HG02885 (cell line): Measurements from ENCODE around the gene DOK3.
"Not testable (repeated sequence)": the region's sequence is repeated elsewhere in the genome, so short reads cannot be mapped to it uniquely, and the experiment has no call there.

ENCODE experiments used
- ATAC-seq: cut with Tn5 transposase; IDR thresholded peaks from one replicate; pipeline ENCODE4 v1.9.1; 2021; ENCODE audit warnings: mild to moderate bottlenecking; ENCODE audit not compliant: unreplicated experiment, poor library complexity

DOK3 gene

GRCh38 chr5:177498013-177498787, 11.4 kb downstream of the DOK3 start:
- no peak for ATAC-seq

DNA sequence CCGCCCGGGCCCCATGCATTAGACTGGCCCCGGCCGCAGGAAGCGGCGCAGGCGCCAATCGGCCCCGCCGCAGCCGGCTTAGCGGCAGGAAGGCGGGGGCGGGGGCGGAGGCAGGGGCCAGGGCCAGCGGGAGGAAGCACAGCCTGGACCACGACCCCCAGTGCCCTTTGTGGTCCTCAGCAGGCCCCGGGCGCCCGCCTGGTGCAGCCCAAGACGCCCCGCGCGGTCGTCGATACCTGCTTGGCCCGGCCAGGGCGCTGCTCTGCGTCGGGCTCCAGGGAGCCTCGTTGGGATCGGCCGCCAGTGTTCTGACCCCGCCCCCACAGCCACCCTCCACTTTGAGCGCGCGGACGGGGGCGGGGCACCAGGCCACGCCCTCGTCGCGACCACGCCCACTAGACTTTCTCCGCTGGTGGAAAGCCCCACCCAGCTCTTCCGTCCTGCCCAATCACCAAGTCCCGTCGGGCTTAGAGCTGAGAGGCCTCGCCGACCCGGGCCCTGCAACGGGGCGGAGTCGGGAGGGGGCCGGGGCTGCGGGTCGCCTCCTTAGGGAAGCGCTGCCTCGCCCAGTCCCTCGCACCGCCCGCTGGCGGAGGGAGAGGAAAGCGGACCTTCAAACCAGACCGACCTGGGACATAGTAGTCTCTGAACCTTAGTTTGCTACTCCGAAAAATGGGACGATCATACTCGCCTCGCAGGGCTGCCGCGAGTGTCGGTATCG, 12.2 kb downstream of the DOK3 start, which contains the start of gene PDLIM7:
Gene PDLIM7 (minus strand): TSS at position 313 of the 721 bp plus-strand sequence. CDS start 1,092 bp downstream, outside the sequence.
- peak; percentile 76 for ATAC-seq

DNA sequence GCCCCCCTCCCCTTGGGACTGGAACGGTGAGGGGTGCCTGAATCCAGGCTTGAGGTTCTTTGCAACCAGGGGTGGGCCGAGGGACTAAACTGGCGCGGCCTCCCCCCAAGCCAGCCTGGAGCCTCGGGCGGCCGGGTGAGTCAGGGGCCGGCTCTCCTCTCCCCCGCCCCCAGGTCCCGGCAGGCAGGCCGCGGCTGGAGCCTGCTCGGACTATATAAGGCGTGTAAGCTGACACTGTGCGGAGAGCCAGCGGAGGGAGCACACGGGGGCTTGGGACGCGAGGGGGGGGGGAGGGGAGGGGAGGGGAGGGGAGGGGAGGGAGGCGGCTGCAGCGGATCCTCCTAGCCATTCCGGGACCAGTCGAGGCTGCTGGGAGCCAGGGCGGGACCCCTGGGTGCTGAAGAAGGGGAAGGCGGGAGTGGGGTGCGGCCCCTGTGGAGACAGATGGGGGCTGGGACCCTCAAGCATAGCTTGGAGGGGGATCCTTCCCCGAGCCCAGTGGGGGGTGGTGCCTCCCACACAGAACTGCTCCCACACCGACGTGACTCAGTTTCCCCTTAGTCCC, 12.8 kb downstream of the DOK3 start:
- no peak for ATAC-seq

DNA sequence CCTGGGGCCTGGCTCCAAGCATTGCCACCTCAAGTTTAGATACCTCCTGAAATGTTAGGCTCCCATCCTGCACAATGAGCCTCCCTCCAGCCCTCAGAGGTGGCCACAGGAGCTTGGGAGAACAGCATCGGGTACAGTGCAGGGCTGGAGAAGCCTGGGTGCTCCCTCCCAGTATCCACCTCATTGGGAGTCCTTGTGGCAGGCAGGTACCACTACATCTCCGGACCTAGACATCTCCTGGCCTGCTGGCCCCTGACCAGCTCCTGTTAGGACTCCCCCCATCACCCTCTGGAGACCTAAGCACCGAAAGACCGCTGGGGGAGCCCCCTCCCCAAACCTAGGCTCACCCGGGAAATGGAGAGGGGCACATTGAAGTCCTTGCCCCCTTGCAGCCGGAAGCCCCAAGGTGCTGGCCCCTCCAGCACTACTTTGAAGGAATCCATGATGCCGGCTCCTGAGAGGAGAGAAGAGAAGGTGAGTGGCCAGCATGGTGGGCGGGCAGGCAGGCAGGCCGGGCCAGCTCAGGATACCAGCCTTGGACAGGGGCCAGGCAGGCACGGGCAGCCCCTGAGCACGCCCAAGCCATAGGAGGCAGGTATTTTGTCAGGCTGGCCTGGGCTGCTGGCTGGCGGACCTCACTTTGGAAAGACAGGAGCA, 13.4 kb downstream of the DOK3 start:
- ATAC-seq: no peak

DNA sequence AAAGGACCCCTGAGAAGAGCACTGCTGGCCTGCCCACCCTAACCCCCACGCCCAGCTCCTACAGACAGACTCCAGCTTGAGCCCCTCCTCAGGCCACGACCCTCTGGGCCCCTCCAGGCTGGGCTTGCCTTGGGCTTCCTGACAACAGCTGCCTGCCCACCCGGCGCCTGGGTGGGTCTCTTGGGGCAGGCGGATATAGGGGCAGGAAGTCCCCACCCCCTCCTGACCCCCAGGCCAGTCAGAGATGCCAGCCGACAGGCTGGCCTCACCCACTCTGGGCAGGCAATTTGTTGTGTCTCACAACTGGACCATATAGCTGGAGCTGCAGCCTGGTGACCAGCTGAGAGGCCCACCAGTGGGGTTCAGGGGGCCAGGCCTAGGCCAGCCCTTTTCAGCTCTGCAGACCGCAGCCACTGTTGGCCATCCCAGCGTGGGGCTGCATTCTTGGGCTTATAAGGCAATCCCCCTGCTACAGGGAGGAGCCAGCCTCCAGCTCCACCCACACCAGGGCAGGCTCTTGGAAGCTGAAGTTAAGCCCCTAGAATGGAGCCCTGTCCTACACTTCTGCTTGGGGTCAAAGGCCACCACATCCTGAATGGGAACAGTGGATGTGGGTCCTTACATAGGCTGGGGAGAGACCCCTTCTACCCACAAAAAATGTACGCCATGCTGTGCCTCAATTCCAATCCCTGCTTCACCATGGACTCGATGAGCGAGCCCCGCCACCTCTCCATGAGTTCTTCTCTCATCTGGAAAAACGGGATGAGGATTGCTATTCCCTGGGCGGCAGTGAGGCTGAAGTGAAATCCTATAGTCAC, 14.2 kb downstream of the DOK3 start:
- ATAC-seq: no peak

DNA sequence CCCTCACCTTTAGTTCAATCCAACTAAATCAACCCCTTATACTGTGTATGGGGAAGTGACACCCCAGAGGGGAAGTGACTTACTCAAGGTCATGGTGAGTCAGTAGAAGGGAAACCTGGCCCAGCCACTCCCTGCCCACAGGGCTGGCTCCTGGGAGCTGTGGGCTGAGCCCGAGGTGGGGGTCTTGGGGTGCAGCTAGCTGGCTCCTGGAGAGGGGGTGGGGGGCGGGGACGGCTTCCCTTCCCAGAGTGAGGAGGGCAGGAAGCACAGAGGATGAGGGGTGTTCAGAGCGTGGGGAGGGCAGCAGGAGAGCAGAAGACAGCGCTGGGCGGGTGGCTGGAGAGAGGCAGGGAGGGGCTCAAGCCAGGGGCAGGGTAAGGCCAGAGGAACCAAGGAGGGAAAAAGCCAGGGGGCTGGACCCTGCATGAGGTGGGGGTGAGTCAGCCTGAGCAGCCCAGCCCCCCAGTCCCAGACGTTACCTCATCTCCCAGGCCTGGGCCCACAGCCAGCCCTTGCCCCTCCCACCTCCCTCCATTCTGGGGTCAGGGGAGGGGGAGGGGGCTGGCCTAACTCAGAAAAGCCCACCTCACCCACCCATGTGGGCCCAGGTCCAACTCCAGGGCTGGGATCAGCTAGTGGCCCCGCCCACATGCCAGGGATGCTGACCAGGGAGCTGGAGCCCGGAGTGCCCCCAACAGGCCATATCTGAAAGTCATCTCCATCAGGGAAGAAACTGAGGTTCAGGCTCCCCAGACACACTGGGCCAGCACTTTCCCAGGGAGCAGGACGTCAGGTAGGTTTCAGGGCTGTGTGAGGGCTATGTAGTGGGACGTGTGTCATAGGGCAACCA, 15.1 kb downstream of the DOK3 start:
- no peak for ATAC-seq

- no peak for ATAC-seq
These were observed 15.8 kb downstream of the DOK3 start for GRCh38 chr5:177493795-177494345.

DNA sequence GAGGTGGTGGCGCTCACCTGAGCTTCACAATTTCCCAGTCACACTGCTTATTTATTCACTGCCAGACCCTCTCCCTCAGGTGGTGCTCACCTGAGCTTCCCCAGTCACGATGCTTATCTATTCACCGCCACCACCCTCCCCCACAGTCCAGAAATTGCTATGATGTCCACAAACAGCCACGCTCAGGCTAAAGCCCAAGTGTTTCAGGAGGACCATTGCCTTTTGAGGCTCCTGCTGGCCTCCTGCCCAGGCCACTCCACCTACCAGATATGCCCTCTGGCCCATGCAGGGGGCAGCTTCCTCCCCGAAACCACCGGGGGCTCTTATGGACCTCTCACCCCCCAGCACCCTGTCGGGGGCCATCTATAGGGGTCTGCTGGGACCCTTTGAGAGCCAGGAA, 16.8 kb downstream of the DOK3 start:
- ATAC-seq: no peak

- ATAC-seq: no peak
These were observed 17.5 kb downstream of the DOK3 start for GRCh38 chr5:177491983-177492746.

DNA sequence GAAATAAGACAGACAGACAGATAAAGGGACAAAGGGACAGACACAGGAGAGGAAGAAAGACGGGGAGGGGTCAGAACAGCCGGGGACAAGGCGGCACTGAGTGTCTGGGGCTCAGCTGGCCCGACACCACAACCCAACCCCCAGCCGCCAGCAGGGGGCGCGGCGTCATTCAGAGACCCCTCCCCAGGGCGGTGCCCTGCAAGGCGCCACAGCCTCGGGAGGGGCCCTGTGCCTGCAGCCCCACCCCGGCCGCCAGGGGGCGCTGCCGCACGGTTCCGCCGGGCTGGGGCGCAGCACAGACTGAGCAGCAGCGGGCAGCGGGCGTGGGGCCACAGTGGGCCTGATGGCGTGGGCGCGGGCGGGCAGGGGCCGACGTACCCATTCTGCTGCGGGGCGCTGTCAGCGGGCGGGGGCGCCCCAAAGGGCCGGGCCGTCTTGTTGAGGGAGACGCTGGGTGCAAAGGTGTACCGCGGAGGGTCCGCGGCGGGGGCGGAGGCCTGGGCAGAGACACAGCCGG, 18.1 kb downstream of the DOK3 start:
- peak; percentile 45 for ATAC-seq

GRCh38 chr5:177490992-177491391, 18.6 kb downstream of the DOK3 start:
- ATAC-seq: no peak

GRCh38 chr5:177490311-177490991, 19.2 kb downstream of the DOK3 start:
- no peak for ATAC-seq

DNA sequence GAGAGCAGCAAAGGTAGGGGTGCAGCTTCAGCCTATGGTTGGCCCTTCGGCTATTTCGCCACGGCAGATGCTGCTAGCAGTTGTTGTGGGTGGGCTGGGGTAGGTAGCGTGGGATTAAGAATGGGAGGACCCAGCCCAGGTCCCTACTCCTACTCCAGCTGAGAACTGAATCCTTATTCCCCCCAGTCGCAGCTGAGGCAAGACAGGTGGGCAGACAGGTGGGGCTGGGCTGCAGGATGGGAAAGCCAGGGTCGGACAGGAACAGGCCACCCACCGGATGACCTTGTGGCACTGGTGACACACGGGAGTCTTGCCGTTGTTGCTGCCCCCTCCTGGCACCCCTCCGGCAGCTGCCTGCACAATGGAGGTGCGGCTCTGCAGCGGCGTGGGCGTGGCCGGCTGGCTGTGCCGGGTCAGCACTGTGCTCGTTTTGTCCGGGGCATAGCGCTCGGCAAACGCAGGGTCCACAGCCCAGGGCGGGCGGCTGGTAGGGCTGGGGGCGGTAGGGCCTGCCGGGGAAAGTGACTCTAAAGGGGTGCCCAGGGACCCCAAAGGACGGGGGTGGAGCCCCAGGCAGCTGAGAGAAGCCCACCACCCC, 20.4 kb downstream of the DOK3 start:
- ATAC-seq: no peak

- ATAC-seq: no peak
These were observed 21.7 kb downstream of the DOK3 start for GRCh38 chr5:177487975-177488374.

DNA sequence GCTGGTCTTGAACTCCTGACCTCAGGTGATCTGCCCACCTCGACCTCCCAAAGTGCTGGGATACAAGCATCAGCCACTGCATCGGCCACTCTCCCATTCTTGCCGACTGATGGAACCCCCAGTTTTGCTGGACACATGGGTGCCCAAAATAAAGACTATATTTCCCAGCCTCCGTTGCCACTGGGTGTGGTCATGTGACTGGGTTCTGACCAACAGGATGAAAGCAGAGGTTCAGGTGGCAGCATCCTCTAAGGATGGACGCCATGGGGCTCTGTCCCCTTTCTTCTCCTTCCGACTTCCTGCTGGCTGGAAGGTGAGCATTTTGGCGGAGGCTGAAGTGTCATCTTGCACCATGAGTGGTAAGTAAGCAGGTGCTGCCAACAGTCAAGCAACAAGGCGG, 22.5 kb downstream of the DOK3 start:
- no peak for ATAC-seq

DNA sequence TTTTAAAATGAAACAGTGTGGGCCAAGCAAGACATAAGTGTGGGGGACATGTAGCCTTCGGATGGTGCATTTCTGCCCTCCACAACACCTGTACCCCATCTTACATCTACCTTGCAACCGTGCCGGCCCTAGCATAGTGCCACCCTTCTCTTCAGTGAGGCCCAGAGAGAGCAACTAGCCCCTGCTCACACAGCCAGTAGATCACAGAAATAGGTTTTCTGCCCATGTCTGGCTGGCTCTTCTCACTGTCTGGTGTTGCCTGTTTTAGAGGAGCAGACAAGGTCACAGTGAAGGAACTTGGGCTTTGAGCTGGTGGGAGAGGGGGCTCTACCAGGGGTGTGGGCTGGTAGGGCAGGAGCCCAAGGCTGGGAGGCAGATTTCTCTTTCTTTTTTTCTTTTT, 23.4 kb downstream of the DOK3 start:
- ATAC-seq: no peak

DNA sequence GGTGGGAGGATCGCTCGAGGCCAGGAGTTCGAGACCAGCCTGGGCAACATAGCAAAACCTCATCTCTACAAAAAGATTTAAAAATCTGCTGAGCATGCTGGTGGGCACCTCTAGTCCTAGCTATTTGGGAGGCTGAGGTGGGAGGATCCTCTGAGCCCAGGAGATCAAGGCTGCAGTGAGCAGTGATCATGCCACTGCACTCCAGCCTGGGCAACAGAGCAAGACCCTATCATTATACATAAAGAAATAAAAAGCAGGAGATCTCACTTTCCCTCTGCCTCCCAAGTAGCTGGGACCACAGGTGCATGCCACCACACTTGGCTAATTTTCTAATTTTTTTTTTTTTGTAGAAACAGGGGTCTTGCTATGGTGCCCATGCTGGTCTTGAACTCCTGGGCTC, 23.9 kb downstream of the DOK3 start:
- ATAC-seq: not testable (repeated sequence)
